ENCODE data around the gene KRTAP10-12. TPM values are rescaled to one million over a fixed set of nuclear protein-coding genes. Genes with fewer than 3 reads are reported as not detected.
"Not testable (repeated sequence)": the region's sequence is repeated elsewhere in the genome, so short reads cannot be mapped to it uniquely, and the experiment has no call there.

Gene KRTAP10-12
- not detected for polyA plus RNA-seq (ENCODE audit: insufficient read length in 10 of 10)
- long read RNA-seq, donor 1: 0 reads
- long read RNA-seq, donor 2, partial matches to known transcripts: 0 of 1 reads
- long read RNA-seq, donor 2, other reads (novel, unspliced or antisense): 0 of 1 reads
- long read RNA-seq, donor 3: 0 reads
- long read RNA-seq, donor 4: 0 reads
- long read RNA-seq, donor 5: 0 reads
- long read RNA-seq, donor 6, partial matches to known transcripts: 0 of 1 reads
- long read RNA-seq, donor 6, other reads (novel, unspliced or antisense): 0 of 1 reads
- long read RNA-seq, donor 7: 0 reads
- long read RNA-seq, donor 8: 0 reads
- long read RNA-seq, donor 9: 0 reads

- not testable (repeated sequence) for DNase-seq
Measured at GRCh38 chr21:44697172-44697810, at the start of gene KRTAP10-12. TSS of gene KRTAP10-12 (plus strand) at chr21:44697172. CDS start at chr21:44697202, 30 bp downstream.

GRCh38 chr21:44647222-44647552, 49.8 kb upstream of the KRTAP10-12 start:
- DNase-seq: peak in 1 of 3 donors; percentile 22

GRCh38 chr21:44648557-44649311, 48.2 kb upstream of the KRTAP10-12 start:
- no peak for DNase-seq

- DNase-seq: peak in 1 of 3 donors; percentile 22
Measured at GRCh38 chr21:44649521-44650100, 47.4 kb upstream of the KRTAP10-12 start.

GRCh38 chr21:44650265-44650972, 46.6 kb upstream of the KRTAP10-12 start:
- DNase-seq: no peak

- no peak for DNase-seq
Measured at GRCh38 chr21:44650973-44651675, 45.8 kb upstream of the KRTAP10-12 start.

GRCh38 chr21:44653123-44653522, 43.8 kb upstream of the KRTAP10-12 start:
- no peak for DNase-seq

- DNase-seq: no peak
Measured at GRCh38 chr21:44653656-44654575, 43.1 kb upstream of the KRTAP10-12 start.

- DNase-seq: no peak
Measured at GRCh38 chr21:44654576-44655175, 42.3 kb upstream of the KRTAP10-12 start, which contains the start of gene KRTAP12-4. TSS of gene KRTAP12-4 (minus strand) at chr21:44654659. CDS start at chr21:44654614, 45 bp downstream.

- DNase-seq: no peak
Measured at GRCh38 chr21:44656868-44657267, 40.1 kb upstream of the KRTAP10-12 start.

GRCh38 chr21:44657635-44658540, 39.1 kb upstream of the KRTAP10-12 start, which contains the start of gene KRTAP12-3:
TSS of gene KRTAP12-3 (plus strand) at chr21:44657932. CDS start at chr21:44657980, 48 bp downstream.
- no peak for DNase-seq

GRCh38 chr21:44658541-44658910, 38.4 kb upstream of the KRTAP10-12 start:
- DNase-seq: no peak

- no peak for DNase-seq
Measured at GRCh38 chr21:44658913-44659595, 37.9 kb upstream of the KRTAP10-12 start.

- not testable (repeated sequence) for DNase-seq
Measured at GRCh38 chr21:44661567-44661966, 35.4 kb upstream of the KRTAP10-12 start.

GRCh38 chr21:44664691-44665090, 32.3 kb upstream of the KRTAP10-12 start:
- DNase-seq: no peak

- no peak for DNase-seq
Measured at GRCh38 chr21:44666401-44667320, 30.3 kb upstream of the KRTAP10-12 start, which contains the start of gene KRTAP12-2. TSS of gene KRTAP12-2 (minus strand) at chr21:44666927. CDS start at chr21:44666886, 41 bp downstream.
